GM18909 (cell line): ENCODE results near the gene HIC1.
"Not testable (repeated sequence)": the region's sequence is repeated elsewhere in the genome, so short reads cannot be mapped to it uniquely, and the experiment has no call there.

Source experiments
- ATAC-seq: cut with Tn5 transposase; IDR thresholded peaks from one replicate; pipeline ENCODE4 v1.9.1; 2021; ENCODE audit warnings: mild to moderate bottlenecking; ENCODE audit not compliant: unreplicated experiment, poor library complexity

Gene HIC1

GRCh38 chr17:2054512-2055291, at the start of gene HIC1:
TSS of gene HIC1 (plus strand) at chr17:2055103. CDS start at chr17:2056691, 1,588 bp downstream.
- peak; percentile 38 for ATAC-seq

- no peak for ATAC-seq
Observed at GRCh38 chr17:2008332-2009126, 46.4 kb upstream of the HIC1 start.

- ATAC-seq: no peak
Observed at GRCh38 chr17:2009737-2010136, 45.2 kb upstream of the HIC1 start.

GRCh38 chr17:2011411-2012371, 43.2 kb upstream of the HIC1 start:
- ATAC-seq: no peak

GRCh38 chr17:2012499-2012898, 42.4 kb upstream of the HIC1 start:
- ATAC-seq: no peak

- not testable (repeated sequence) for ATAC-seq
Observed at GRCh38 chr17:2013220-2013993, 41.5 kb upstream of the HIC1 start.

- ATAC-seq: no peak
Observed at GRCh38 chr17:2013994-2014317, 40.9 kb upstream of the HIC1 start.

- ATAC-seq: no peak
Observed at GRCh38 chr17:2015314-2015713, 39.6 kb upstream of the HIC1 start.

- no peak for ATAC-seq
Observed at GRCh38 chr17:2016494-2016893, 38.4 kb upstream of the HIC1 start.

- ATAC-seq: no peak
Observed at GRCh38 chr17:2017274-2017941, 37.5 kb upstream of the HIC1 start.

GRCh38 chr17:2018716-2019510, 36.0 kb upstream of the HIC1 start:
- ATAC-seq: no peak

GRCh38 chr17:2019723-2020122, 35.2 kb upstream of the HIC1 start:
- no peak for ATAC-seq

- no peak for ATAC-seq
Observed at GRCh38 chr17:2020721-2021120, 34.2 kb upstream of the HIC1 start.

GRCh38 chr17:2022647-2023240, 32.2 kb upstream of the HIC1 start:
- ATAC-seq: no peak

GRCh38 chr17:2023256-2023655, 31.6 kb upstream of the HIC1 start:
- ATAC-seq: no peak

GRCh38 chr17:2023692-2024571, 31.0 kb upstream of the HIC1 start:
- no peak for ATAC-seq

- no peak for ATAC-seq
Observed at GRCh38 chr17:2024572-2025219, 30.2 kb upstream of the HIC1 start.
